ENCODE results near the gene PAMR1.

PAMR1 gene

DNA sequence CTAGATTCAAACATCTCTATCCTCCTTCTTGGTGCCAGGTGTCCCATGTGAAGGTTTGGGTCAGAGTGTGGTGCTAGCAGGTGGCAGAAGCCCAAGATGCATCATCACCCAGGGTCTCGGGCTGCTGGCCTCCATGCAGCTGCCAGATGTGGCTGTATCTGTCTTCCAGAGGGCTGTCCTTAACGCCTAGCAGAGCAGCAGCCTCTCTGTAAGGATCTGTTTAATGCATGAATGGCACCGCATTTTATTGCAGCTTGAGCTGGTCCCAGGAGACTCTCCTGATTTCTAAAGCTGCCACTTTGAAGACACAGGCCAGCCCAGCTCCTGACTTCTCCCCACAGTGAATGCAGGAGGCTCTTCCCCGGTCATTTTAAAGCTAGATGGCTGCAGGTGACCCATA is 132.3 kb downstream of the PAMR1 start:
- no peak for DNase-seq

DNA sequence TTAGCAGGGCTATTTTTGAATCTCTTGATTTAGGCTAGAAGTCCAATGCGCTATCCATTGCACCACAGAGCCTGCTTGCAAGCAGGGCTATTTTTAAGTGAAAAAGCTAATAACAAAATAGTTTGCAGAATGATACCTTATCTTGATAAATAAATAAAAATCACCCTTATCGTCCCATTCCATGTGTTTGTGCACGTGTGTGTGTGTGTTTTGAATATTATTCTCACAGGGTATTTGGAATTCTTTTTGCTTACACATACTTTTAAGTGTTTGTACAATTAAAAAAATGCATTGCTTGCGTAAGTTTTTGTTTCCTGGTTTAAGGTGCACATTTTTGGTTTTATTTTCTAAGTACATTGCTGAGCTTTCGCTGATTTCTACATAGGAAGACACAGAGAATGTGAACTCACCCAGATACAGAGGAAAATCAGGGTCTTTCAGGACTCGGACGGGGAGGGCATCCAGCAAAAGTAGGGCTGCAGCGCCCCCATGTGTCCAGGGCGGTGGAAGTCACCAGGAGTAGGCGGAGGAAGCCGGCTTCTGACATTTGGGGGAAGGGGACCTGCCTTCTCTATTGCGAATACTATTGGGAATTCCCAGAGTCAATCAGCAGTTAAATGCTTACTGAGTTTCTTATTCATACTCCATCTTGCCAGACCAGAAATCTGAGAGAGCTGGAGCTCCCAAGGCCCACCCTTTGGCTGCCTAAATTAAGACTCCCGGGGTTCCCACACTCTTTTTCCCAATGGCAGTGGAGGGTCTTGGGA is 133.3 kb downstream of the PAMR1 start:
- peak; percentile 67 for DNase-seq

DNA sequence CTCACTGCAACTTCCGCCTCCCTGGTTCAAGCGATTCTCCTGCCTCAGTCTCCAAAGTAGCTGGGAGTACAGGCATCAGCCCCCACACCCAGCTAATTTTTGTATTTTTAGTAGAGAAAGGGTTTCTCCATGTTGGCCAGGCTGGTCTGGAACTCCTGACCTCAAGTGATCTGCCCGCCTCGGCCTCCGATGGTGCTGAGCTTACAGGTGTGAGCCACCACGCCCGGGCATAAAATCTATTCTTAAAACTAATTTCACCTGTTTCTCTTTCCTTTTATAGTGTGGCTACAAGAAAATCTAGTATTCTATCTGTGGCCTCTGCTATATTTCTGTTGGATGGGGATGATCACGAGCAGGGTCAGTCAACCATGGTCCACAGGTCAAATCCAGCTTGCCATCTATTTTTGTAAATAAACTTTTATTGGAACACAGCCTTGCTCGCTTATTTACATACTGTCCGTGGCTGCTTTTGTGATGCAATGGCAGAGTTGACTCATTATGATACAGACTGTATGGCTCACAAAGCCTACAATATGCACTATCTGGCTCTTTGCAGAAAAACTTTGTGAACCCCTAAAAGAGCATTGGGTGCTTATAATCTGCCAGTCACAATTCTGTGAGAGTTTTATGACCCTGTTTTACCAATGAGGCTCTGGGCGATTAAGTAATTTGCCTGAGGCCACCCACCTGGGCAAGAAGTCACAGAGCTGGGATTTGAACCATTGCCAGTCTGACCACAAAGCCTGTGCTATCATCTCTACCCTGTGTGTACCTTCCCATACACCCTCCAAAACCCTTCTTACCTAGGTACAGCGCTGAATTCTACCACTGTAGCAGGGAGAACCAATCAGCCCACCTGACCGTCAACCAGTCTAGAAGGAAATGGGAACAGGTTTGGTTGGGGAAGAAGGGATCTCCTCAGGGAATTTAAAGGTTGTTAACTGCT is 134.4 kb downstream of the PAMR1 start:
- peak; percentile 24 for DNase-seq

DNA sequence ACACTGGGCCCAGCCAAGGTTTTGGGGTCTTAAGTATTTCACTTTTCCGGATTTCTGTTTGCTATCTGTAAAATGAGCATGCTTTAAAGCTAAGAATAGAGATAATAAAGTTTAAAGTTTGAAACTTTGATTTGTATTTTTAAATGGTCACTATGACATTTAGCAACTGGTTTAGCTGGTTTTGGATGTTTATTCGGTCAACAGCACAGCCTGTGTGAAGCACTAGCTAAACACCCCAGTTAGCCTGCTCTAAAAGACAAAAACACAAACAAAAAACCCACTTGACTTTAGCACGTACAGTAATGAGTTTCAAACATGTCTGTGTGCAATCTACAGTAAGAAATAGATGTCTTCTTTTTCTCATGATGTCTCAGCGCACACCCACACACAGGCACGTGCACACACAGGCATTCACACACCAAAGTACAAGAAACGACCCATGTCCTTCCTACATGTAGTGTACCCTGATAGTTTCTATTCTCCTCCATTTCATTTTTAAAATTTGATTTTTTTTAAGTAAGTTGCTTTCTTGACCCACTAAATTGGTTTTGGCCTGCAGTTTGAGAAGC is 135.4 kb downstream of the PAMR1 start:
- no peak for DNase-seq

DNA sequence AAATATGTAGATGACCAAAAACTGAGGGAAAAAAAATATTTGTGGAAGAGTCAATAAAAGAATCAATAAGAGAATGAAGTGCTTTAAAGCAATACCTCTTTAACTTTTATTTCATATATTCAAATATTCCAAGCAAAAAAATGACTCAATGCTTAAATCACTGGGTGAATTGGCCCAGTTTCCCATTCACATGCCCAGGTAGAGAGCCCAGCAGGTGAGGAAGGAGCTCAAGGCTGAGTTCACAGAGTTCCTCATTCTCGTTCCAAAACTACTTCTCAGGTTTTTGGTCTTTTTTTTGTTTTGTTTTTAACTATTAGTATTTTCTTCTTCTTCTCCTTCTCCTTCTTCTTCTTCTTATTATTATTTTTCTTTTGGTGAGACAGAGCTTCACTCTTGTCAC is 136.3 kb downstream of the PAMR1 start:
- DNase-seq: no peak

DNA sequence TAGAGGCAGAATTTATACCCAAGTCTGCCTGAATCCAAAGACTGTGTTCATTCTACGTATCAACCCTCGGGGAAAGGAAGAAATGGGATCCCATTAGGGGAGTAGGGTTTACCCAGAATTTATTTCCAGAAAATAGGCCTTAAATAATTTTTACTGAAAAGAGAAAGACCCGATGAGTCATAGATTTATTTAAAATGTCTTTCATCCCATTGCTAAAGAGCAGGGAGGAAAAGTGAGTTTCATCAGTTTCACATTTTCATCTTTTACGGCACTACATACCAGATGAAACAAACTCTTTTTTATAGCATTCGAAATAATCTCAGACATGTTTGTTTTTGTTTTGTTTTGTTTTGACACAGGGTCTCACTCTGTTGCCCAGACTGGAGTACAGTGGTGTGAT is 137.4 kb downstream of the PAMR1 start:
- no peak for DNase-seq

DNA sequence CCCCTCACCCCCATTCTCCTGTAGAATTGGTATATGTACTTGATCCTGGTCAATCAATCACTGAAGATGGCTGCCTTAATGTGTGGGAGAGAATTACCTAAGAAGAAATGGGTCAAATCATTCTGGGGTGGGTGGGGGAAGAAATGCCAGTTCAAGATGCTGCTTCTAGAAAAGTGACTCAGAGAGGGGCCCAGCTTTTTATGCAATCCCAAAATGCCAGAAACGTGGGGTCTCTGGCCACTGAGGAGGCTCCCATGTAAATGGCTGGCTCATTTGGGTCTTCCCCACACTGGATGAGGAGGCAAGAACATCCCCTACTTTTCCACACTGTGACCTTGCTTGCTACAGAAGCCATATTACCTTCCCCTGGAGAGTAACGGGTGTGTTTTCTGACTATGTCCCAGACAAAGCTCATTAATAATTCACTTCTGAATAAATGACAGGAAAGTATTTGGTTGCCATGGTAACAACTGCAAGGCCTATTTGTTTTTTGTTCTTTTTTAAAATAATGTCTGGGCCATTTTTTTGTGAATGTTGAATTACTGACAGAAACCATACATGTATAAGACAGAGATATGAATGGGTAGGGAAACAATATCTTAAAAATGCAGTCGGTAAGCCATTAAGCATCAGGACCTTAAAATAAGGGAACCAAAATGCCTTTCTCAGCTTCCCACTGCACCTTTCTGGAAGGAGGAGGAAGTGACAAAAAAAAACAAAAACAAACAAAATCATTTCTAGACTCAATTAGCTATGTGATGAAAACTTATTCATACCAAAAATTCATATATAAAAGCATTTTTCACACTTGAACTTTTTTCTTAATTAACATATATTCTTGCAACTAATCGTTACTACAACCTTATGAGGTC is 138.1 kb downstream of the PAMR1 start:
- no peak for DNase-seq

DNA sequence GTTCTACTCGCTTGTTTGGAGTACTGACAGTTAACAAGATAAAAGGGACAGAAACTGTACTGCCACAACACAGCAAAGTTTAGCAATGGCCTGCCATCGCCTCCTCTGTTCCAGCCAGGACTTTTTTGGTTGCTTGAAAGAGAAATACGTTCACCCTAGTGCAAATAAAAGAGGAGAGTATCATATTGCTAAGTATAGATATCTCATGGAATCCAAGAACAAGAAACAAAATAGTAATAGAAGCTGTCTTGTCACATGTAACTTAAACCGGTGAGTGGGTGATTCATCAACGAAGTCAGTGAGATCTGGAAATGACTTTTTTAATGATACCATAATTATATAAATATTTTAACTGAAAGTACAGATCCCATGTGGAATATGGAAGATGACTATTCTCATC is 141.5 kb downstream of the PAMR1 start:
- no peak for DNase-seq
